ACC112 (cell line): ENCODE data around the gene IL1F10.

Experiments used
- H2AFZ ChIP-seq: fragments of 200-600 bp; sonication (generic); one replicate; pipeline ENCODE4 v1.6.0; 2017; ENCODE audit warnings: antibody characterized with exemption, low read length; ENCODE audit not compliant: unreplicated experiment
- H3K27ac ChIP-seq: fragments of 200-600 bp; sonication (generic); 2 replicates; pipeline ENCODE4 v1.5.1; 2014; ENCODE audit warnings: low read depth, mild to moderate bottlenecking, antibody characterized with exemption, low read length, moderate library complexity
- H3K27me3 ChIP-seq: fragments of 200-600 bp; sonication (generic); 2 replicates; pipeline ENCODE4 v1.6.1; 2014; ENCODE audit warnings: mild to moderate bottlenecking, antibody characterized with exemption, low read length, moderate library complexity, mixed read lengths; ENCODE audit not compliant: insufficient read depth
- H3K36me3 ChIP-seq: fragments of 200-600 bp; sonication (generic); 2 replicates; pipeline ENCODE4 v1.6.1; 2016; ENCODE audit warnings: mild to moderate bottlenecking, antibody characterized with exemption, low read length, moderate library complexity, mixed read lengths; ENCODE audit not compliant: insufficient read depth
- H3K4me1 ChIP-seq: fragments of 200-600 bp; sonication (generic); one replicate; pipeline ENCODE4 v1.6.1; 2016; ENCODE audit warnings: low read length, mixed read lengths; ENCODE audit not compliant: insufficient read depth, unreplicated experiment, control insufficient read depth
- H3K4me3 ChIP-seq: fragments of 200-600 bp; sonication (generic); 2 replicates; pipeline ENCODE4 v1.5.1; 2014; ENCODE audit warnings: mild to moderate bottlenecking, low read depth, low read length
- H3K79me2 ChIP-seq: fragments of 200-600 bp; sonication (generic); one replicate; pipeline ENCODE4 v1.6.0; 2016; ENCODE audit warnings: low read length; ENCODE audit not compliant: control insufficient read depth, unreplicated experiment, insufficient read depth

IL1F10 gene

DNA sequence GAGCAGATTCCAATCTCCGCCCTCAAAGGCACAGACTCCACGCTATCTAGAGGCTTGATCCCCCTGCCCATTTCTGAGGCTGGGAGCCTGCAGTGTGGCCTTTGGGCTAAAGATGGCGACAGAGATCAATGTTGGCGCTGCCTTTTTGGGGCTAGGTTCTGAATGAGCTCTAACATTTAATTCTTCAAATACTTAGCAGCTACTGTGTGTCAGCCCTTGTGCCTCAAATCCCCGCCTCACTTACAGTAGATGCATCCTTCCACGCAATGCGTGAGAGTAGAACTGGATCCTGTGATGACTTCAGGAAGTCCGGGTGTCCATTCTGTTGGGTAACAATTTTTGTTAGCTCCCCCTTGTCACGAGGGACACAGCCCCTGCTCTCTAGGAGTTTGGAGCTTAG lies 12.4 kb downstream of the IL1F10 start:
- H2AFZ ChIP-seq: no peak overlapping the region
- no peak overlapping the region for H3K27ac ChIP-seq
- H3K4me3 ChIP-seq: no peak overlapping the region
- no peaks in the 10 kb centered on the region for H3K36me3 ChIP-seq
- no peaks in the 10 kb centered on the region for H3K79me2 ChIP-seq
- peaks cover 32% of the 10 kb centered on the region for H3K27me3 ChIP-seq
- peaks cover 12% of the 10 kb centered on the region for H3K4me1 ChIP-seq

DNA sequence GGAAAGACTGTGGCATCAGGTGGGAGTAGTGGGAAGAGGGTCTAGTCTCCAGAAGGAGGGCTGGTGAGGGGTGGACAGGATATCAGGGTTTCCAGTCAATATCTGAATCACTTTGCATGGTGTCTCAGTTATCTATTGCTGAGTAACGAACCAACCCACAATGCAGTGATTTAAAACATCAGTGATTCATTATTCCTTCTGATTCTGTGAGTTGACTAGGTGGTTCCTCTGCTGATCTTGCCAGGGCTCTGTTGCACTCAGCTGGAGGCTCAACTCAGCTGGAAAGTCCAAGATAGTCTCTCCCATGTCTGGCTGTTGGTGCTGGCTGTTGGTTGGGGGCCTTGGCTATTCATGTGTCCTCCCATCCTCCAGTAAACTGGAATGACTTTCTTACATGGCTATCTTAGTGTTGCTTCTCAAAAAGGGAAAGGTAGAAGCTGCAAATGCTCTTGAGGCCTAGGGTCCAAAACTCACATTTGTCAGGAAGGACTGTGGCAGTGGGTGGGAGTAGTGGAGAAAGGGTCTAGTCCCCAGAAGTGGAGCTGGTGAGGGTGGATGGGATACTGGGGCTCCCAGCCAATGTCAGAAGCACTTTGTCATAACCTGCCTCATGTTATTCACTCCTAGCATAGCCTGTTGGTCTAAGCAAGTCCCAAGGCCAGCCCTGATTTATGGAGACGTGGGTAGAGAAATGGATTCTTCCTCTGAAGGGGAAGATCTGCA lies 13.9 kb downstream of the IL1F10 start:
- H3K27me3 ChIP-seq: peaks cover 22% of the 10 kb centered on the region
- peaks cover 12% of the 10 kb centered on the region for H3K4me1 ChIP-seq
- no peak overlapping the region for H3K27ac ChIP-seq
- no peaks in the 10 kb centered on the region for H3K79me2 ChIP-seq
- H3K4me3 ChIP-seq: no peak overlapping the region
- no peak overlapping the region for H2AFZ ChIP-seq
- H3K36me3 ChIP-seq: no peaks in the 10 kb centered on the region

DNA sequence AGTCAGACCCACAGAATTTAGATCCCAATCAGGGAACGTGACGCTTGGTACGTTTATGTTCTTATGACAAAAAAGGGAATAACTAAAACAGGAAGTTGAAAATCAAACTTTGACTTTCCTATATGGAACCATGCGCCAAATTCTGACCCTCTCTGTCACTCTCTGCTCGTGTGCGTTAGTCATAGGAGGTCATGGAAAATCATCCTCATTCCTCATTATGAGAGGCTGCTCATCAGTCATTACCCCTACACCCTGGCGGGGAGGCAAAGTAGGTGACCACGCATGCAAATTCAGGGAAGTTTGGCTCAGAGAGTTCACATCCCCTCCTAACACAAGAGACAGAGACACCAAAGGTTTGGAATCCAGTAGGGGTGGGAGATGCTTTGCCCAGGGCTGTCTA lies 15.5 kb downstream of the IL1F10 start:
- no peak overlapping the region for H3K4me3 ChIP-seq
- H2AFZ ChIP-seq: no peak overlapping the region
- H3K36me3 ChIP-seq: no peaks in the 10 kb centered on the region
- no peaks in the 10 kb centered on the region for H3K79me2 ChIP-seq
- H3K27me3 ChIP-seq: peaks cover 36% of the 10 kb centered on the region
- H3K4me1 ChIP-seq: peaks cover 7% of the 10 kb centered on the region
- no peak overlapping the region for H3K27ac ChIP-seq

DNA sequence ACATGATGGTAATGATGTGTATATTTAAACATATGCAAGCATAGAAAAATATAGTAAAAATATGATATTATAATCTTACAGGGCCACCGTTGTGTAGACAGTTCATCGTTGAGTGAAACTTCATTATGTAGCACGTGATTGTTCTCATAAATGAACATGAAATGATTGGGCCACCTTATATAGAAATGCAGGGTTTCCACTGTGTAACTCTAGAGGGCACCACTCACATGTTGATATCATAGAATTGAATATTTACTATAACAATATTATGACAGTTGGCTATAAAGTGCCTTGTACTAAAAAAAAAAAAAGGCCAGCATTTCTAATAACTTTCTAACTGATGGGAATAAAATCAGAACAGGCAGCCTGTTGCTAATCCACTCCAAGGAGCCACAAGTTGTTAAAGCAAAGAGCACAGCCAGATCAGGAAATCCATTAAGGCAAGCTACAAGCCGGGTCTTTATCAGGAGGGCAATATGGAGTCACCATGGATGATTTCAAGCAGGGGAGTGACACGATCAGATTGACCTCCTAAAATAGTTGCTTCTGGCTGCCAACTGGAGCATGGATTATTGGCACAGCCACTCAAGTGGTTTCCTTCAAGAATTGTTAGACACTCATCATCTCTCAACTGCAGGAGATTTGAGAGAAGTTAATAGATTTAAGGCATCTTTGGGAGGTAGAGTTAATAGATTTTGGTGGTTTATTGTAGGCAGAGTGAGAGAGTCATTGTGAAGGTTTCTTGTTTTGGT lies 16.7 kb downstream of the IL1F10 start:
- no peaks in the 10 kb centered on the region for H3K79me2 ChIP-seq
- H3K27ac ChIP-seq: no peak overlapping the region
- no peaks in the 10 kb centered on the region for H3K36me3 ChIP-seq
- peaks cover 47% of the 10 kb centered on the region for H3K27me3 ChIP-seq
- no peak overlapping the region for H2AFZ ChIP-seq
- H3K4me1 ChIP-seq: no peaks in the 10 kb centered on the region
- no peak overlapping the region for H3K4me3 ChIP-seq

DNA sequence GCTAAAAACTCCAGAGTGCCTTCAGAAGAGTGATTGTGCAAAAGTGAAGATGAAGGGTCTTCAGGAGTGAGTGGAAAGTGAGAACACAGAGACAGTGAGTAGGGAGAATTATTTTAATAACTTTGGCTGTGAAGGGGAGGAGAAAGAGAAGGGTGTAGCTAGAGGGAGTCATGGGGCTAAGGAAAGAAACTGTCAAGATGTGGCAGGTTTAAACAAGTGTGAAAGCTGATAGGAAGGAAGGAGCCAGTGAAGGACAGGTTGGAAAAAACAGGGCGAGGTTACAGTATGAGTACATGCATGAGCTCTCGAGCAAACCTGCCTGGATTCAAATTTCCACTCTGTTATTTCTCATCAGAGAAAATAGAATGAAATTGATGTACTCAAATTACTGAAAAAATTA lies 17.8 kb downstream of the IL1F10 start:
- Histone ChIP-seq H3K4me3 (no peak overlapping the region), H3K4me1 (no peaks in the 10 kb centered on the region), H3K27me3 (peaks cover 58% of the 10 kb centered on the region), H2AFZ (no peak overlapping the region), H3K79me2 (no peaks in the 10 kb centered on the region), H3K36me3 (no peaks in the 10 kb centered on the region), H3K27ac (no peak overlapping the region)

DNA sequence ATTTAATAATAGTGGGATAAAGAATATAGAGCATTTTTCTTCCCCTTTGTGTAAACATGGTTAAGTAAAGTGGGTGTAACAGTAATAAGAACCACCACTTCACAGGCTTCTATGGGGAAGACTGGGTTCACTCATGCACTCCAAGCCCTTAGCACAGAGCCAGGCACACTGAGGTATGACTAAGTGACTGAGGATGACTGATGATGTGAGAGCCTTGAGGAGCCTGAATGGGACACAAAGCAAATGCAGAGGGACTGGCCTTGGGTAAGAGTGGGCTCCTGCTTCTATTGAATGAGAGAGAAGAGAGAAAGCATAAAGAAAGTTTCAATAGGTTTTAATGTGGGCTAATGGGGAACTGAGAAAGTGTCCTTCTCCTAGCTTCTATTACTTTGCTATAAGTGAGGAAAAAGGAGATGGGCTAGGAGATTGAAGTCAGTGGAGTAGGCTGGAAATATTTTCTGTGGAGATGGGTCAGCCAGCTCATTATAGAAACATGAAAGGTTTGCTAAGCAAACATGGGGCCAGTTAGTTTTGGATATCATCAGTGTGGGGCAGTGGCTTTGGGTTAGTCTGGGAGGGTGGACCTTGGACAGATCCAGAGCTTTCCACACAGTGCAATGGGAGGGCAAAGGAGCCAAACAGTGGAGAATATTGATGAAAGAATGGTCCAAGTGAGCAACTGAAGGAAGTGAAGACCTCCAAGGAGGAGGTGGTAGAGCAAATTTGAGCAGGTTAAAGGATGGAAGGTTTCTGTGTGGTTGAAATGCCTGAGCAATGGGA lies 20.6 kb downstream of the IL1F10 start:
- Histone ChIP-seq H3K79me2 (no peaks in the 10 kb centered on the region), H3K4me3 (no peak overlapping the region), H2AFZ (no peak overlapping the region), H3K4me1 (no peaks in the 10 kb centered on the region), H3K27me3 (peaks cover 77% of the 10 kb centered on the region), H3K27ac (no peak overlapping the region), H3K36me3 (no peaks in the 10 kb centered on the region)

DNA sequence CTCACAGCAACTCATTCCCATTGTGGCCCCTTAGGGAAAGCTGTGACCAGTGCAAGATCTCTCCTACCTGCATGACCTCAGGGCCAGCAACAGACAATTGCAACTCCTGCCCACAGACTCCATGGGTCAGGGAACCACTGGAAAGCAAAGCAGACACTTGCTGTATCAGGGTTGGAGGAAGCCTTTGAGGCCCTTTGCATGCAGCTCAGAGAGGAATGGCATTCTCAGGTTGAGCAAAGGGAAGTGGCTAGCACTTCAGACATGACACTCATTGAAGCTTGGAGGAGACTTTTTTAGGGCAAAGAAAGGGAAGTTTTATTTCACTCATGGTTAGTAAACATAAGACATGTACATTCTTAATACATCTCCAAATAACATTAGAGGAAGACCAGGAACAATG lies 22.1 kb downstream of the IL1F10 start:
- Histone ChIP-seq H3K27ac (no peak overlapping the region), H3K27me3 (peaks cover 89% of the 10 kb centered on the region), H3K4me3 (no peak overlapping the region), H3K4me1 (no peaks in the 10 kb centered on the region), H3K79me2 (no peaks in the 10 kb centered on the region), H2AFZ (no peak overlapping the region), H3K36me3 (no peaks in the 10 kb centered on the region)

DNA sequence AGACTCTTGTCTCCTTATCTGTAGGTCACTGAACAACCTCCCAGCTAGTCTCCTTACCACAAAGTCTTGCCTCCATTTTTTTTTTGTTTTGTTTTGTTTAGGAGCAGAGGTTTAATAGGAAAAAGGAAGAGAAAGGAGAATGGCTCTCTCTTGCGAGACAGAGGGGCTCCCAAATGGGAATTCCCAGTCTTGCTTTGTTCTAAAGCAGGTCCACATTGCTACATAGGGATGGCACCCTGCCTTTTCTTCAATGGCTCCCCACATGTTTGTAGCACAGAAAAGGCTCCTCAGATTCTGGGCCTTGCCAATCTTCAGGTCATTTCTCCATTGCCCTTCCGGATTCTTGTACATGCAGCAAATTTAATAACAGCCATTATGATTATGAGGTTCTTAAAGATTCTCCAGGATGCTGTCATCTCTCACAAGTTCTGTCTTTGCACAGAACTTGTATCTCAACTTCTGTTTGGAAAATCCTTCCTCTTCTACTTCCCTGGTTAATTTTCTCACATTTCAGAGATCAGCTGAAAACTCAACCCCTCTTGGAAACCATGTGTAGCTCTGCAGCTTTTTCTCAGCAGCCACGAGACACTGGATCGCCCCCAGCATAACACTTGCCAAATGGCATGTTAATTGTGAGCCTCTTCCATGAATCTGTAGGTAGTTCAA lies 23.6 kb downstream of the IL1F10 start:
- no peak overlapping the region for H3K27ac ChIP-seq
- no peaks in the 10 kb centered on the region for H3K4me1 ChIP-seq
- no peaks in the 10 kb centered on the region for H3K79me2 ChIP-seq
- H3K4me3 ChIP-seq: no peak overlapping the region
- no peaks in the 10 kb centered on the region for H3K36me3 ChIP-seq
- H3K27me3 ChIP-seq: peaks cover 86% of the 10 kb centered on the region
- H2AFZ ChIP-seq: no peak overlapping the region

DNA sequence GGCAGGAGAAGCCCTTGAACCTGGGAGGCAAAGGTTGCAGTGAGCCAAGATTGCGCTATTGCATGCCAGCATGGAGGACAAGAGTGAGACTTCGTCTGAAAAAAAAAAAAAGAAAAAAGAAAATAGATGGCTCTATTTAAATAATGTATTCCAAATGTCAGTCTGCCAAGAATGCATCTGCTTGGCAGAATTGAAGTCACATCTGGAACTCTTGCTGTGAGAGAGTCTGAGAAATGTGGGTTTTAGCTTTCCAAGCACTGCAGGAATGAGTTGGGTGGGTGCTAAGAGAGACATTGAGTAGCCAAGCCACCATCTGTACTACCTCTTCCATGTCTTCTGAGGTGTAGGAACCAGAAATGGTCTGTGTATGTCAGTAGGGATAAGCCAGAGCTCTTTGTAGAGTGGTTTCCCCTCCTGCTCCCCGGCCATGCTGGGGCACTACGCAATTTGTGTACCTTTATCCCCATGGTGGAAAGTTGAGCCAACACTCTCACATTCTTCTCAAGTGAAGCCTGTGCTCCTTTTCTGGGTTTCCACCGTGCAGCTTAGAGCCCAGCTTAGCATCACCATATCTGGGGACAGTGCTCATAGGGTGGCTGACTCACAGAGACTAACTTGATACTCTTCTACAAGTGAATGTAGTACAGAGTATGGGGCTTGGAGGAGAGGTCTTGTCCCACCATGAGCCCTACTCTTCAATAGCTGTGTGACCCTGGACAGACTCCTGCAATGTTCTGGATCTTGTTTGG lies 25.3 kb downstream of the IL1F10 start:
- H3K36me3 ChIP-seq: no peaks in the 10 kb centered on the region
- no peak overlapping the region for H3K4me3 ChIP-seq
- no peak overlapping the region for H2AFZ ChIP-seq
- peaks cover 73% of the 10 kb centered on the region for H3K27me3 ChIP-seq
- no peaks in the 10 kb centered on the region for H3K79me2 ChIP-seq
- no peak overlapping the region for H3K27ac ChIP-seq
- no peaks in the 10 kb centered on the region for H3K4me1 ChIP-seq

DNA sequence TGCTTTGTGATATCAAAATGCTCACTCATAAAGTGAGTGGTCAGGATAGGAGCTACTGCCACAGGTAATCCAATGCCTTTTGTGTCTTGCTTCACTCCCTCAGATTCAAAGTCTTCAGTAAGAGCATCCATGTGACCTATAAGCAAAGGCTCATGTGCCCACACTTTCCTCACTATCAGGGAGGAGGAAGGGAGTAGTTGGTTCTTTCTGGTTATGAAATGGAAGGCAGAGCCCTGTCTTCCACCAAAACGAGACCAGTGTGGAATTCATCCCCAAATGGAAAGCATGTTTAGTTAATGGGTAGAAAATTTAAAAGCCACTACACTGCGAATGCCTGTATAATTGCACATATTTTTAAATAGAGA lies 25.8 kb downstream of the IL1F10 start:
- Histone ChIP-seq H2AFZ (no peak overlapping the region), H3K27me3 (peaks cover 71% of the 10 kb centered on the region), H3K79me2 (no peaks in the 10 kb centered on the region), H3K4me3 (no peak overlapping the region), H3K27ac (no peak overlapping the region), H3K36me3 (no peaks in the 10 kb centered on the region), H3K4me1 (no peaks in the 10 kb centered on the region)
